GM19397 (cell line): ENCODE measurements around the gene DHRS7.

Source experiments
- ATAC-seq: cut with Tn5 transposase; IDR thresholded peaks from one replicate; pipeline ENCODE4 v1.9.1; 2021; ENCODE audit warnings: mild to moderate bottlenecking, moderate library complexity; ENCODE audit not compliant: unreplicated experiment

DHRS7 gene, protein sequence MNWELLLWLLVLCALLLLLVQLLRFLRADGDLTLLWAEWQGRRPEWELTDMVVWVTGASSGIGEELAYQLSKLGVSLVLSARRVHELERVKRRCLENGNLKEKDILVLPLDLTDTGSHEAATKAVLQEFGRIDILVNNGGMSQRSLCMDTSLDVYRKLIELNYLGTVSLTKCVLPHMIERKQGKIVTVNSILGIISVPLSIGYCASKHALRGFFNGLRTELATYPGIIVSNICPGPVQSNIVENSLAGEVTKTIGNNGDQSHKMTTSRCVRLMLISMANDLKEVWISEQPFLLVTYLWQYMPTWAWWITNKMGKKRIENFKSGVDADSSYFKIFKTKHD

DNA sequence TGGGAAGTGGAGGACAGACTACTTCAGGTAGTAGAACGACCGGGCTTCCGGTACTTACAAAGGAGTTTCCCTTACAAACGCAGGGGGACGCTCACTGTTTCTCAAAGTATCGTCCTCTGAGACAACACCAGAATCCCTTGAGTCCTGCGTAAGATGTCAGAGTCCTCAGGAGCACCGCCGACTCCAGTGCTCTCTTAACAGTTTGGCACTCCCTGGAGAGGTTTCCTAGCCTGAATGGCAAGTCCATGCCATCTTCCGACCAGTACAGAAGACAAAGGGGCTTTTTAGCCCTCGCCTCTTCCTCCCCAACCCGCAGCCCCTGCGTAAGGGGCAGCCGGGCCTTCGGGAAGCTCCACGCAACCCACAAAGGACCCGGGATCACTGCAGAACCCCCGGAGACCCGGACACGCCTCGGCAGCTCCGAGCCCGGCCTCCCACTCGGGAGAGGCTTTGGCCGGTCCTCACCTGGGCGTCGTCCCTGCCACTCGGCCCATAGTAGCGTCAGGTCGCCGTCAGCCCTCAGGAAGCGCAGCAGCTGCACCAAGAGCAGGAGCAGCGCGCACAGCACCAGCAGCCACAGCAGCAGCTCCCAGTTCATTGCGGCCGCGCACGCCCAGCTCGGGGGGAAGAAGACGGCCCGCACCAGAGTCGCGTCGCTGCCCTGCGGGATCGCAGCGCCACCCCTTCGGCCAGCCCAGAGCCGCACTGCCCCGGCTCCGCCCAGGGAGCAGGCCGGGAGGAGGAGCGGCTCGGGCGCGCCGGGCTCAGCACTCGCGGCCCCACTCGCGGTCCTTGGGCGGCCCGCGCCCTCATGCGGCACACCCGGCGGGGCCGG lies at the start of gene DHRS7:
DHRS7 (minus strand) TSS at position 687 of the 835 bp plus-strand sequence; CDS start at position 598, 89 bp downstream.
- ATAC-seq, result peak; percentile 94

DNA sequence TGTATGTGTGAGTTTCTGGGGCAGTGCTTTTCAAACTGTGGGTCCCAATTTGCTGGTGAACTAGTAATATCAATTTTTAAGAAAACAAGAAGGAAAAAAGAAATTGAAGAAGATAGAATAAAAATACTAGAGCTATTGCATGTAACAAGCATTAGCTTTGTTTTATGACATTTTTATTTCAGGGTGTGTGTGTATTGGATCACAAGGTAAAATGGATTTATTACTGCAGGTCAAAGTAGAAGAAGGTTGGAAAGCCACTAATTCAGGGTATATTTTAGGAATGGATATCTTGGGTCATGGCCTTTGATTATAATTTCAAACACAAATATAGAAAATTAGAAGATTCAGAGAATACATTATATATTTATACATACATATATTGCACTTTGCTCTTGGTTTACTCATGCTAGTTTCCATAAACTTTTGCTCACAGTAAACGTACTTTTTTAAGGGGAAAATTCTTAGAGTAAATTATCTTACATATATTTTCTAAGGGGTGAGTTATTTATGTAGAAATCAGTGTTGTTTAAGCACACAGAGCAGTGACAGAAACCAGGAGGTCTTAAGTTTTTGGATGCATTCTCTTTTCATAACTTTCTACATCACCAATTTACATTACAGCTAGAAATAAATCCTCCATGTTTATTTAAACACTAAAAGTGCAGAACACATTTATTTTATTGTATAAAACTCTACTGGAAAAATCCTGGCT lies 49.4 kb upstream of the DHRS7 start:
- no peak for ATAC-seq

DNA sequence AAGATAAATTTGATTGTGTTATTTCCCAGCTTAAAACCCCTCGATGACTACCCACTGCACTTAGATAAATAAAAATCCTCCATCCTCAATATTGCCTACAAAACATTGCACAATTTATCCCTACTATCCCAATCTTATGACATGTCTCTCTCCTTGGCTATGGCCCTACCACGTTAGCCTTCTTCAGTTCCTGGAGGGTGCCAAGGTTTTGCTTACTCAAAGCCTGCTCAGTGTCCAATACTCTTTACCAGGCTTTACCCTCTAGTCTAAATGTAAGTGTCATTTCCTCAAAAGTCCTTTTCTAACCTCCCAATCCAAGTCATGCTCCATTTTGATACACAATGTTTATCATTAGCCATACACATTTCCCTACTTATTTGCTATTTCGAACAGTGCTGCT lies 48.8 kb upstream of the DHRS7 start:
- ATAC-seq, result no peak

DNA sequence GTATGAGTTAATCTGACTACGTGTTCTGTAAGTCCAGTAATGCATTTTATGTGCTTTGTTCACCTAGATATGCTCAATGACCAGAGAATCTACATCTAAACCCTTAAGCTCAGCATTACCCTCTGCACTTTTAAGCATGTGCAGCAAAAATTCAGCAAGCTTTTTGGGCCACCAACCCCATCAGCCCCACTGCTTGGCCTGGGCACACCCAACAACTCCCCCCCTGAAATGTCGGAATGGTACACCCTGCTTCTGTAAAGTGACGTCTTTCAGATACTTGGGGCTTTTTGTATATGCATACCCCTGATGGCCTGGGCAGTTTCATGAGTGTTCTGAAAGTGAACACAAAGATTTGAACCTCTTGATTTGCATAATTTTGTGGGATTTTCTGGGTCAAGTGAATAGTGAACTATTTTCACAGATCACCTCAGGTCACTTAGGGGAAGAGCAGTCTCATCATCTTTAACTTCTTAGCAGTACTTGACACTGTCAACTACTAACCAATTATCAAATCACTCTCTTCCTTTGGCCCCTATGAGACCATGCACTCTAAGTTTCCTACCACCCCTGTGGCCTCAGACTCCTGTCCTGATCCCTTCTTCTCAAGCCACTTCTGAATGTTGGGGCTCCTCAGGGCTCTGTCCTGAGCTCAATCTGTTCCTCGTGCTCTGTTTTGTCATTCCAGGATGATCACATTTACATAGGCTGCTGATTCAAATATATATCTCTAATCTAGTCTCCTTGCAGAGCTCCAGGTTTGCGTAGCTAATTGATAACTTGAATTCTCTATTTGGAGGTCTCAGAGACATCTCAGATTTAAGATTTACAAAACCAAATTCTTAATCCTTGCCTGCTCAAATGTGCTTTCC lies 47.5 kb upstream of the DHRS7 start:
- peak; percentile 94 for ATAC-seq

DNA sequence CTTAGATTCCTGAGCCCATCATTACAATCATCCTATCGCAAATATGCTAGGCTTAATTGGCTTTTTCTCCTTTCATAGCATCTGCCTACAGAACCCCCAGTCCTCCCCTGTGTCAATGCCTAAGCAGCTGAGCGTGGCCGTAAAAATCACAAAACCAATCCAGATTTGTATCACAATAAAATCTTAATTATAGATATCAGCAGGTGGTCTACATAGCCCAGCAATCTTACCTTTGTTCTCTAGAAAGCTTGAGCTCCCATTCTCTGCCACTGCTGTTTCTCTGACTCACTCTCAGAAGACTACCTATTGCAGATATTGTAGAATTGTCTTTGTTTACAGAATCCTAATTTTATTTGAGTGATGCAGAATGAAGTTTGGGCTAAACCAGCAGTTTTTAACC lies 46.0 kb upstream of the DHRS7 start:
- no peak for ATAC-seq

DNA sequence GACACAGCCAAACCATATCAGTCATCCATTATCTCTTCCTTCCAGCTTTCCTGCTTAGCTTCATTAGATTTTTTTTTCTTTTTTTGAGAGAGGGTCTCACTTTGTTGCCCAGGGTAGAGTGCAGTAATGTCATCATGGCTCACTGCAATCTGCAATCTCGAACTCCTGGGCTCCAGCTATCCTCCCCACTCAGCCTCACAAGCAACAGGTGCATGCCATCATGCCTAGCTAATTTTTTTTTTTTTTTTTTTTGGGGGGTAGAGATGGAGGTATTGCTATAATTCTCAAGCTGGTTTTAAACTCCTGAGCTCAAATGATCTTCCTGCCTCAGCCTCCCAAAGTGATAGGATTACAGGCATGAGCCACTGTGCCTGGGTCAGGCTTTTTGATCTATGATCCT lies 45.5 kb upstream of the DHRS7 start:
- ATAC-seq, result no peak

DNA sequence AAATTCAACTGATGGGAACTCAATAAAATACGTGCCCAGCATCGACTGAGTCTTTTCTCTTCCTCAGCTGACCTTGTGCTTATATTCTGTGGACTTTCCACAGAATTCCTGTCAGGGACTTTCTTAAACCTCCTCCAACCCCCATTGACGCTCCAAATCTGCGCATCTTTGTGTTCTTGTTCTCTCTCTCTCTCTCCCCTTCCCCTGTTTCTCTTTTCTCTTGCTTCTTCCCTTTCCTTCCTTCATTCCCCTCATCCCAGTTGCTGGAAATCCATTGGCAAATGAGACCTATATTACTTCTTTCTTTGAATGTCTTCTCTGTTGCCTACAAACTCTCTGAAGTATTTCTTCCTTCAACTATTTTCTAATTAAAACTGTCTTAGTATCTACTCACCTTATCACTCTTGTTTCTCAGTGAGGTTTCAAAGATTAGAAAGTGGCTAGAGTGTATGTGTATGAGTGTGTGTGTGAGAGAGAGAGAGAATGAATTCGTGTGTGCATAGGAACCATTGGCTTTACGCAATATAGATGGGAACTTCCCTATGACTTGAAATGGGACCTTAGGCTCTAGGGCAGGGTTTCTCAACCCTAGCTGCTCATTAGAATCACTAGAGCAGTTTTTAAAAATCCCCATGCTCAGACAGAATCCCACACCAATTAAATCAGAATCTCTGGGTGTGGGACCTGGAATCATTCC lies 41.8 kb upstream of the DHRS7 start:
- peak; percentile 38 for ATAC-seq

DNA sequence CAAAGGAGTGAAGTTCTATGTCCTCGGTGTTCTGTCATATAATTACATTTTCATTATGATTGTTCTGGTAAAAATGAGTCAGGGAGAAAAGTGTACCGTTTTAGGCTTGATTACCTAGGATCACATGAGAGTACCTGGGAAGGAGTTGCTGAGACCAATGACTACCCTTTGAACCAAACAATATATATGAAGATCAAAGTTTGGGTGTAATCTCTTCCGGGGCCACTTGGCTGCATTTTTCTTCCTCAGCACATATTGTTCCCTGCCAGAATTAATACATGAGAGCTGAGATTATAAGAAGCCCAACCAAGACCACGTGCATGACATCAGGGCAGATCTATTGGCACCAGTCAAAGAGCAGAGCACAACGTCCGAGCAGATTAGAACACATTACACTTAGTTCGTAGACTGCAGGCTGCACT lies 41.1 kb upstream of the DHRS7 start:
- ATAC-seq, result no peak

DNA sequence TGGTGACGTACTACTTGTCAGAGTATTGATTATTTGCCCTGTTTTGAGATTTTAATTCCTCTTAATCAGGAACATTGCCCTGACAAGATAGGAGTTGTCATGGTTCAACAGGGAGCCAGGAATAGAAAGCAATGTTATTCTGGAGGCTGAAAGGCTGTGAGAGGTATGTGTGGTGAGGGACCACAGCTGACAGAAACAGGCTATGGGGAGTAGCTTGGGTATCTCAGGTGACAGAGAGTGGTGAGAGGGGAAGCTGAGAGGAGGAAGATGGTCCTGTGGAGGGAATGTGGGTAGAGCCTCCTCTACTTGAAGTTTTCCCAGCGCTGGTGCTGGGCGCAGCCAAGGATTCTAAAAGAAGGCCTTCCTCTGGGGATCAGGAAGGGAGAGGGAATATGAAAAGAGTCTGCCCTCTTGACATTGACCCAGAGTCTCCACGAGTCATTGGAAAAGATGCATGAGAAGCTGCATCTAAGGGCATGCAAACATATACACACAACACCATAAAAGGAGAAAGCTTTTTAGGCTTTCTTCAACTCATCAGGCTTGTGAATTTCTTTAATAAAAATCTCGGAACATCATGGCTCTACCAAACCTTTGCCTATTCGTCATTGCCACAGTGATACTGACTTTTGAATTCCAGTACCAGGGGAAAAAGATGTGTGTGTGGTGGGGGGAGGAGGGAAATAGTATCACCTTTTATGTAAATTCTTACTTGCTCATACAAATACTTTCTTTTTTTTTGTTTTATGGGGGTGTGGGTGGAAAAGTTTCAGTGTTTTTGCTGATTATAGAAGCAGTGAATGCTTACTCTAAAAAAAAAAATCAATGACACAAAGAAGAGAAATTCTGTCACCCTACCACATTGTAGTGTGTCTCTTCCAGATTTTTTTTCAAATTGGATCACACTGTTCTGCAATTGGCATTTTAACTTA lies 39.9 kb upstream of the DHRS7 start:
- peak; percentile 49 for ATAC-seq

DNA sequence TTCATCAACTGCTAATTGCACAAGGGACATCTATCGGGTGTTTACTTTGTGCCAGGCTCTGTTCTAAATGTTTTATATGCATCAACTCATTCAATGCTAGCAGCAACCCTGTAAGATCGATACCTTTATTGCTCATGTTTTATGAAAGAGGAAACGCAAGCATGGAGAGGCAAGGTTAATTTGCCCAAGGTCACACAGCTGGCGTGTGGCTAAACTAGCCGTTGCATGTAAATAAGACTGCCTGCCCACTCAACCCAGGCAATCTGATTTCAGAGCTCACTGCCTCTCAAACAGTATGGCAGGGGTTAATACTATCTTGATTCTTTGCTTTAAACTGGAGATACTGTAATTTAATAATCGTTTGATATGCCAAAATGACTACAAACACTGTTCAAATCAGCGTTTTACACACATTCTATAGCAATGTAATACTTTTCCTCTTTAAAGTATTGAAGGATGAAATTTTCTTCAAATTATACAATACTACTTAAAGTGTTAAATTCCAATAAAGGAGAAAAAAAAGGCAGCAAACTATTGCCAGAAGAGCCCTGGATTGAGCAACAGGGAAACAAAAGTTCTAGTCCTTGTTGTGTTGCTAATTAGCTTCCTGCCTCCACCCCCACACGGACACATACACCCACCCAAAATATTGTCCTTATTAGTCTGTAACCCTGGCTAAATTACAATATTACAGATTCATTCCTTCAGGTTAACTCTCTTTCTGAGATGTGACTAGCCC lies 39.1 kb upstream of the DHRS7 start:
- peak; percentile 80 for ATAC-seq

DNA sequence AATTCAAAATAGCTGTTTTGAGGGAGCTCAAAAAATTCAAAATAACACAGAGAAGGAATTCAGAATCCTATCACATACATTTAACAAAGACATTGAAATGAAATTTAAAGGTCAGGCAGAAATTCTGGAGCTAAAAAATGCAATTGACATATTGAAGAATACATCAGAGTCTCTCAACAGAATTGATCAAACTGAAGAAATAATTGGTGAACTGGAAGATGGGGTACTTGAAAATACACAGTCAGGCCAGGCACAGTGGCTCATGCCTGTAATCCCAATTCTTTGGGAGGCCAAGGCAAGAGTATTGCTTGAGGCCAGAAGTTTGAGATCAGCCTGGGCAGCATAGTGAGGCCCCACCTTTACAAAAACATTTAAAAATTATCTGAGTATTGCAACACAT lies 34.1 kb upstream of the DHRS7 start:
- ATAC-seq, result no peak

DNA sequence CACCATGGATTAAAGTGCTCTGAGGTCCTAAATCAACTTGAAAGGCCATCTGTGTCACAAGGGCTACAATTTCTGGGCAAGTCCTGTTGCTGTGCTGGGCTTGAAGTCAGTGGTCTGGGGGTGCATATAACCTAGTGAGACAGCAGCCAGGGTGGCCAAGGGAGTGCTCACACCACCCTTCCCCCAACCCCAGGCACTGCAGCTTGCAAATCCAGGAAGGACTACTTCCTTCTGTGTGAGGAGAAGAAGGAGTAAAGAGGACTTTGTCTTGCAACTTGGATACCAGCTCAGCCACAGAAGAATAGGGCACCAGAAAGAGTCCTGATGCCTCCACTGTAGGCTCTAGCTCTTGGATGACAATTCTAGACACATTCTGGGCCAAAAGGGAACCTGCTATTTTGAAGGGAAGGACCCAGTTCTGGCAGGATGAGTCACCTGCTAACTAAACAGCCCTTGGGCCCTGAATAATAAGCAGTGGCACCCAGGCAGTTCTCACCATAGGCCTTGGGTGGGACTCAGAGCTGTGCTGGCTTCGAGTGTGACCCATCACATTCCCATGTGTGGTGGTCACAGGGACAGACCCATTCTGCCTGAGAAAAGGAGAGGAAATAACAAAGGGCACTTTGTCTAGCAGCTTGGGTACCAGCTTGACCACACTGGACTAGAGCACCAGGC lies 32.6 kb upstream of the DHRS7 start:
- no peak for ATAC-seq

DNA sequence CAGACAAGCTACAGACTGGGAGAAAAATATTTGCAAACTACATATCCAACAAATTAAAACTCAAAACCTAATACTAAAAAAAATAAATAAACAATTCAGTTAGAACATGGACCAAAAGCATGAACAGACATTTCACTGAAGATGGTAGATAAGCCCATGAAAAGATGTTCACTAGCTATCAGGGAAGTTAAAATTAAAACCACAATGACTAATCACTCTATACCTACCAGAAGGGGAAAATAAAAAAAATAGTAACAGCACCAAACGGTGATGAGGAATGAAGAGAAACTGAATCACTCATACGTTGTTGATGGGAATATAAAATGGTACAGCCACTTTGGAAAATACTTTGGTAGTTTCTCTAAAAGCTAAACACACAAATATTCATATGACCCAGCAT lies 31.1 kb upstream of the DHRS7 start:
- ATAC-seq, result no peak

DNA sequence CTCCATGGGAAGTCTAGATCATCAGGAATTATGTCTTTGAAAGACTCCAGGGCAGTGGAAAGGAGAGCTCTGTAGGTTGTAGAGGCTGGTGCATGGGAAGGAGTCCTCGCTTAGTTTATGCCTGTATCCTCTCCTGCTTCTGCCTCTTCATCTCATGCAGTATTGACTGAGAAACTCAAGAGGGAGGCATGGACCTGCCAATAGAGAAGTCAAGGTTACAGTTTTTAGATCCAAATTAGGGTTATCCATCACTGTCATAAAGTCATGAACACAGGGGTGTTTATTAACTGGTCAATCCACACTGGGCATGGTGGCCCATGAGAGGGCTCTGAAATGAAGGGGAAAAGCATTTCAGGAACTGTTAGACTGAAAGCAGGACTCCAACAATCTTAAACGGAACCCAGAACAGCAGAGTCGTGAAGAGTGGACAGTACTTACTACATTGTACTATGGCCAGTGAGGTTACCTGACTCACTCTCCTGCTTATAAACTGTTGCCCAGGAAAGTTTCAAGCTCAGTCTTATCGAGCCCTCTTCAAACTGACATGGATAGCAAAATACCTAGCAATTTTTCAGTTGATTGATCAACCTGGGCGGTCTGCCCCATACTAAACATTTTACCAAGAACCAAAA lies 30.1 kb upstream of the DHRS7 start:
- peak; percentile 63 for ATAC-seq

DNA sequence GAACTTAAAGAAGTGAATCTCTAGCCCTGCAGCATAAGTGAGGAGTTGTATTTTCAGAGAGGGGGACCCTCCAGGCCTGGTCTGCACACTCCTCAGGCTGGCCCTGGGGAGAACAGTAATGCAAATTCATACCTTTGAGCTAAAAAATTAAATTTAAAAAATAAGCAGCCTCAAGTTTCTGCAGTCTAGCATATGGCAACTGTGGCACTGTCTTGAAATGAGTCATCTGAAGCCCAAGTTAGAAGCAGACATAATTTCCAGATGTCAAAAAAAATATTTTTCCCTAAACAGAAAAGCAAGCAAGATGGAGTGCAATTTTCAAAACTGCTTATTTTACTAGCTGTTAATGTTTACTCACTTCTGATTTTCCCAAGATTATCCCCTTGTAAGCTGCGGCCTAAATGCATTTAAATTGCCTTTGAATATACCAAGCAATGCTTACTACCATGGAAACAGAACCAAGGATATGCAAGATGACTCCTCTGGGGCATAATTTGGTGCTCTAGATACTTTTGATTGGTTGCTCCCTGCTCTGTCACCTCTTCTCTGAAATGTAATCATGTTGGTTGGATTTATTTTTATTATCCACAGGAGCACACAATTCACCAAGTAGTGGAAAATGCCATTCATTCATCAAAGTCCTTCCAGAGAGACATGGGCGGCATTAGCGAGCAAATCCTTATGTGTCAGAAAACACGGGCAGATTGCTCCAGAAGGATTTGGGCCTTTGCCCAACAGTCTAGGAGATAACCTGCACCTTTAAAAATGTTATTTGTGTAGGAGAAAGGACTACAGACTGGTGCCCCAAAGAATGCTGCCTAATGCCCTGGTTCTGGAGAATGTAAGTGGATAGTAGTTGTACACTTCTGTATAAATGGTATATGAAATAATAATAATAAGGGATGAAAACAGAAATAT lies 25.0 kb upstream of the DHRS7 start:
- no peak for ATAC-seq

DNA sequence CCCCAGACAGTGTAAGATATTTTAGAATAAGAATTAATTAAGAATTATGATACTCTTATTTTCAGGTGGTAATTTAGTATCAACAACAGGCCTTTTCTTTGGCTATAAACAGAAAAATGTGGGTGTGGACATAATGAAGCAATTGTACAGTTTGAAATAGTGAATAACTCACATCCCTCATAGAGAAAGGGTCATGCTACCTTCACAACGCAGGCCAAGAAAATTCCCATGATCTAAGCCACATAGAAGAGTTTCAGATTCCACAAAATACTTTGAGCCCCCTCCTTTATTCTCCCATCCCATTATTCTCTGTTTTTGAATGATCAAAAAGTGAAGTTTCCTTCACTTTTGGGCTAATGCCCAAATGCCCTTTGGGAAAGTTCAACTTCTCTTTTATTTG lies 23.5 kb upstream of the DHRS7 start:
- ATAC-seq, result no peak
